ENCODE data around the gene EML4.

Gene EML4

GRCh38 chr2:42197792-42198191 lies 28.6 kb downstream of the EML4 start:
- DNase-seq = no peak

DNA sequence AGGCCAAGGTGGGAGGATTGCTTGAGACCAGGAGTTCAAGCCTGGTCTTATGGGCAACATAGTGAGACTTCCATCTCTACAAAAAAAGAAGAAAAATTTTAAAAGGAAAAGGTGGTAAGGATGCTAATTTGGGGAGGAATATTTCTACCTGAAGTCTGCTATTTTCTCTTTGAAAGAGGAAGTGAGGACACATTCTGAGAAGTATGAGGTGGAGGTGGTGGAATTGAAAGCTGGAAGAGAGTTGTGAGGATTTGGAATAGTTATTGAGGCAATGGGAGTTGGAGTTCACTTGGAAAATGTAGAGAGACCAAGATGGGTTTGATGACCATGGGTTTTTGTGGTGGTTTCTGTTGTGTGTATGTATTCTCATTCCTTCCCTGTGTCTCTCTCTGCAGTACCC lies 29.3 kb downstream of the EML4 start:
- no peak for DNase-seq

GRCh38 chr2:42199002-42199401 lies 29.8 kb downstream of the EML4 start:
- no peak for DNase-seq

DNA sequence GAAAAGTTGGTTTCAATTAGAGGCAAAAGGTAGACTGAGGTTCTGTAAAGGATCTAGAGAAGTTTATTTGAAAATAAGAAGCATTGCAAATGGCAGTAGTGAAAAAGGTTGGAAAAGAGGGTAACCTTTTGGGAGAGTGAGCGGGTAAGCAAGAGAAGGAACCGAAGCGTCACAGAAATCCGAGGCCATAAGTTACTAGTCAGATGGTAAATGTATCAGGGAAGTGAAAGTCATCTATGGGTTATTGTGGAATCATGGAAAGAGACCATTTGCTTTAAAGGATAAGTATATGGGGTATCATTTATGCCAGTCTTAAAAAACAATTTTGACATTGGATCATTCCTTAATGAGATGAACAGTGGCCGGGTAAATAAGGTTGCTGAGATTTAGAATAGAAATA lies 30.5 kb downstream of the EML4 start:
- no peak for DNase-seq

- DNase-seq = no peak
Observed at GRCh38 chr2:42200926-42201855, 32.0 kb downstream of the EML4 start.

- no peak for DNase-seq
Observed at GRCh38 chr2:42202634-42203008, 33.5 kb downstream of the EML4 start.

DNA sequence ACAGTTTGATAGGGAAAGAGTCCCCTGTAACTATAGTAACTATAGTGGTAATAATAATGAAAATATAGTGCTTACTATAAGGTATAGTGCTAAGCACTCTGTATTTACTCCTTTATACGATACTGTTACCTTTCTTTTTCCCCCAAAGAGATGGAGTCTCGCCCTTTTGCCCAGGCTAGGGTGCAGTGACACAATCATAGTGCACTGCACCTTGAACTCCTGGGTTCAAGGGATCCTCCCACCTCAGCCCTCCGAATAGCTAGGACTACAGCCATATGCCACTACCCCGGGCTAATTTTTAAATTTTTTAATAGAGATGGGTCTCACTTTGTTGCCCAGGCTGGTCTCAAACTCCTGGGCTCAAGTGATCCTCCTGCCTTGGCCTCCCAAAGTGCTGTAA lies 34.6 kb downstream of the EML4 start:
- no peak for DNase-seq

DNA sequence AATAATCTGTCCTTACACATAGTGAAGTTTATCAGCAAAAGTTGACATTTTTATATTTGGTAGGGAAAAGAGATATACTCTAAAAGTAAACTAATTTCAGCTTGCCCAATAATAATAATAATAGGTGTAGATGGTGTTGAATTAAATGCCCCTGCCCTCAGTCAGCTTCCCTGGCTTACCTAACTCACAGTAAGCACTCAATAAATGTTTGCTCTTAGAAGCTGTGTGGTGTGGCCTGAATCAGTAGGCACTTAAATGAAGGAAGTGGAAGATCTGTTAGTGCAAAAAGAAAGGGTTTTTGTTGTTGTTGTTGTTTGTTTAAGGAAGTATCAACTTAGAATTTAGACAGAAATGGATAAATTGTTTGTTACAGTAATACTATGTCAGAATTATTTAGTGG lies 36.2 kb downstream of the EML4 start:
- no peak for DNase-seq

DNA sequence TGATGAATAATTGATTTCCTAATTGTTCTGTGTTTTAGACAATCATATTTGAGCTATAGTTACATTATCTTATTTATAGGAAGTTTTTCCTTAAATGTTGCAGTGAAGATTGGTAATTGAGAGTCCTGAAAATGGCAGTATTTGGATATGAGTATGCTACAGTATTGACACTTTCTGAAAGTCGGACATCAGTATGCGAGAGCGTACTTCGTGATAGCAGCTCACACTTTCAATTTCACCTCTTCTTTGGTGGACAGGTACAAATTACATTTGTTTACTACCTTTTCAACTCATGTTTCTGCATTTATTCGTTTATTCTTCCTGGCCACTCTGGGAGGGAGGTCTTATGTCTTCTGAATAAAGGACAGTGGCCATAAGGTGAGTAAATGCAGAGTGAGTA lies 38.7 kb downstream of the EML4 start:
- no peak for DNase-seq

DNA sequence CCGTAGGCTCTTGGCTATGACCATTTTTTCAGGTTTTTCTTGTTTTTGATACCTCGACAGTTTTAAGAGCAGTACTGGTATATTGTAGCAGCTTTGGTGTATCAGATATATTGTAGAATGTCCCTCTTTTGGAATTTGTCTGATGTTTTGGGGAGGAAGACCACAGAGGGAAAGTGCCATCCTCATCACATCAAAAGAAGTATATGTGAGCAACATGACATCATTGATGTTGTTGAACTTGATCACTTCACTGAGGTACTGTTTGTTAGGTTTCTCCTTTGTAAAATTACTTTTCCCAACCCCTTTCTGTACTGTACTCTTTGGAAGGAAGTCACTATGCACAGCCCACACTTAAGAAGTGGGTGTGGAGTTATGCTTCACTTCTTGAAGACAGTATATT lies 41.0 kb downstream of the EML4 start:
- no peak for DNase-seq

GRCh38 chr2:42211291-42211690 lies 42.1 kb downstream of the EML4 start:
- no peak for DNase-seq

GRCh38 chr2:42214669-42215068 lies 45.5 kb downstream of the EML4 start:
- DNase-seq = no peak

GRCh38 chr2:42216694-42217093 lies 47.5 kb downstream of the EML4 start:
- DNase-seq = no peak

DNA sequence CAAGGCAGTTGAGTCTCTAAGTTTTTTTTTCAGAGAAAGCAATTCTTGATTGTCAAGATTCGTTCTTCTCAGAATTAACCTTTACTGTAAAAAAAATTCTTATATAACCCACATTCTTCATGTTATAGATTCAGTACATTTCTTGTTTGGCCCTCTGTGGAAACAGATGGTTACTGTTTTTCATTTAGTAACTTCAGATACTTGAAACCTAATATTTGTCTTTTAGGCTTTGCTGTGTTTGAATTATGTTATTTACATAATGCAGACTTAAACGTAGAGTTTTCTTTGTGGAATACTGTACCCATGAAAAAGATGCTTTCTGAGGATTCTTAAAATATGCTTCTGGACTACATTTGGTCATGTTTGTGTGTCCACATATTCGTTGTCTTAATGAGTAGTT lies 48.2 kb downstream of the EML4 start:
- DNase-seq = no peak

DNA sequence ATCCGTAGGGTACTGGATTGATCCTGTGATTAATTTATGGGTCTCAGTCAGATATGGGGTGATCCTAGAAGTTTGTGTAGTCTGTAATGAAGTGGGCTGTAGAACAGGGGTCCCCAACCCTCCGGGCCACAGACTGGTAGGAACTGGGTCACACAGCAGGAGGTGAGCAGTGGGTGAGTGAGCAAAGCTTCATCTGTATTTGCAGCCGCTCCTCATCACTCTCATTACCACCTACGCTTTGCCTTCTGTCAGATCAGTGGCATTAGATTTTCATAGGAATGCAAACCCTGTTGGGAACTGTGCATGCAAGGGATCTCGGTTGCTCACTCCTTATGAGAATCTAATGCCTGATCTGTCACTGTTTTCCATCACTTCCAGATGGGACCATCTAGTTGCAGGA lies 48.8 kb downstream of the EML4 start:
- no peak for DNase-seq

DNA sequence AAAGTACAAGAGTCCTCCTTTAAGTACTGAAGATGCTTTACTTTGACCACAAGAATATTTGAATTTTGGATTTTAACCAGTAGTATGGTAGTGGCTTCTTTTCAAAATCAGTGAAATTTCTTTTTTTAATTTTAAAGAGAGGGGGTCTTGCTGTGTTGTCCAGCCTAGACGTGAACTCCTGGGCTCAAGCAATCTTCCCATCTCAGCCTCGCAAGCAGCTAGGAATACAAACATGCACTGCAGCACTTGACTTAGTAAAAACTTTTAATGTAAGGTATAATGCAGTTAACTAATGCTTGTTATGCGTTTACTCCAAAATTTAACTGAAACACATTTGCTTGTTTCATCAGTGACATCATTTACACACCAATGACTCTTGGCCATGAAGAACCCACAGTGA lies 49.6 kb downstream of the EML4 start:
- DNase-seq = no peak

DNA sequence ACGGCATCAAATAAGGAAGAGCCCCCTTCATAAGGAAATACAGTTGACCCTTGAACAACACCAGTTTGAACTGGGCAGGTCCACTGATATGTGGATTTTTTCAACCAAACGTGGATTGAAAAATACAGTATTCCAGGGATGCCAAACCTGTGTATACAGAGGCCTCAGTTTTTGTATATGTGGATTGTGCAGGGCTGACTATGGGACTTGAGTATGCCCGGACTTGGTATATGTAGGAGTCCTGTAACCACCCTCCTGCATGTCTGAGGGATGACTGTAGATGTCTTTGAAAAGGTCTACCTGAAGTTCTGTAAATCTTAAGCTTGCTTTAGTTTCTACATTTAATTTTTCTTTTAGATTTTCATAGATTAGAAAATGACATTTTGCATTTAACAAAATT lies 50.0 kb downstream of the EML4 start:
- DNase-seq = no peak

DNA sequence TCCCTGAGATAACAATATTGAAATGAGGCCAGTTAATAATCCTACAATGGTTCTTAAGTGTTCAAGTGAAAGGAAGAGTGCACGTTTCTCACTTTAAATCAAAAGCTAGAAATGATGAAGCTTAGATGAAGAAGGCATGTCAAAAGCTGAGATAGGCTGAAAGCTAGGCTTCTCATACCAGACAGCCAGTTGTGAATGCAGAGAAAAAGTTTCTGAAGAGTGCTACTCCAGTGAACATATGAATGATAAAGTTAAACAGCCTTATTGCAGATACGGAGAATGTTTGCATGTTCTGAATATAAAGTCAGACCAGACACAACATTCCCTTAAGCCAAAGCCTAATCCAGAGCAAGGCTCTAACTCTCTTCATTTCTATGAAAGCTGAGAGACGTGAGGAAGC lies 51.4 kb downstream of the EML4 start:
- no peak for DNase-seq

DNA sequence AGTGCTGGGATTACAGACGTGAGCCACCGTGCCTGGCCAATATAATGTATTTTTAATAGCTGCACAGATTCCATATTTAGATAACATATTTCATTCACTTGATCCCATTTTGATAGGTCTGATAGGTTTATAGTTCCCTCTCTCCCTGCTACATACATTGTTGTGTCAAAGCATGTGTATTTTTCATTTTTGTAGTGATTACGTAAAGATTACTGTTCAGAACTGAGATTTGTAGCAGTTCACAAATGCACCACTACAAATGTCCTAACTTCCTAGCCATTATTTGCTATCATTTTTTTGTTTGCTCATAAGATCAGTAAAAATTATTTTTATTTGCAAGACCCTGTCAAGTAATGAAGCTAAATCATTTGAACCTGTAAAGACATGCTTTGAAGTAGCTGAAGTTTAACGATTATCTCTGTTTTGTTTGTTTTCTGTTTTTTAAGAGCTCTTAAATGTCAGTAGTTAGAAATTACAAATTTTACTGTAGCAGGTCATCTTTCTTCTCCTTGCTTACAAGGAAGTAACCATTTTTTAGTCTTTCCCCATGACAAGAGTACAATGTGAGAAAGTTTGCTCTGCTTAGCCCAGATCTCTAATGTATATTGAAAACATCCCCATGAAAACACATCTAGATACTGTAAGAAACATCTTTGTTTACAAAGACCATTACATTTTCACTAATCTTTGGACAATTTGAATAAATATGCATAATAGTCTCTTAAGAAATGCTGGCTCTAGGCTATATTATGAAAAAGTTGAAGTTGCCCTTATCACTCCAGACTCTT lies 54.1 kb downstream of the EML4 start:
- no peak for DNase-seq

DNA sequence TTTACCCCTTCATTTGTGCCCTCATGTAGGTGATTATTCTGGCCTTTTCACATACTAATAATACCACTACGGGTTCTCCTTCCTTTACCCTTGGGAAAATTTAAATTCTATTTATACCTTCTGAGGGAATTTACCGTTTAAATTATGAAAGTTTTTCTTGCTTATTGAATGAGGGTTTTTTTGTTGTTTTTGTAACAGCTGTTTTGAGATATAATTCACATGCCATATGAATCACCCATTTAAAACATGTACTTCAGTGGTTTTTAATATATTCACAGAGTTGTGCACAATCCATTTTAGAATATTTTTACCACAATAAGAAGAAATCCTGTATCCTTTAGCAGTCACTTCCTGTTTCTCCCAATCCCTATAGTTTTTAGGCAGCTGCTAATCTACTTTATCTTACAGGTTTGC lies 54.7 kb downstream of the EML4 start:
- DNase-seq = no peak

- DNase-seq = no peak
Observed at GRCh38 chr2:42224422-42225067, 55.4 kb downstream of the EML4 start.

GRCh38 chr2:42225573-42225972 lies 56.4 kb downstream of the EML4 start:
- DNase-seq = no peak

- no peak for DNase-seq
Observed at GRCh38 chr2:42227491-42227890, 58.3 kb downstream of the EML4 start.

DNA sequence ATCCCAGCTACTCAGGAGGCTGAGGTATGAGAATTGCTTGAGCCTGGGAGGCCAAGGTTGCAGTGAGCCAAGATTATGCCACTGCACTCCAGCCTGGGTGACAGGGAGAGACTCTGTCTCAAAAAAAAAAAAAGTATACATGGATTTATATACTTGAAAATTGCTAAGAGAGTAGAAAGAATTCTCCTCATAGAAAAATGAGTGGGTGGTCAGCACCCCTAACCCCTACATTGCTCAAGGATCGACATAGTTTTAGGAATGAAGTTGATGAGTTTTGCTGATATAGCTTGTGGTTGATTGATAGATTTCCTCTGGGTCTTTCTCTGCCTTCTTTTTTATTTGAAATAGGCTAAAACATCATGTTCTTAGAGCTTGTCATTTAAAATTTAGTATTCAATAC lies 58.9 kb downstream of the EML4 start:
- DNase-seq = no peak
